Transverse colon (tissue), 4 donors: ENCODE data around the gene ACSS1. TPM values are rescaled to one million over a fixed set of nuclear protein-coding genes. Genes with fewer than 3 reads are reported as not detected.

ENCODE experiments used
- DNase-seq: peaks from one replicate; pipeline ENCODE4 v3.0.0-alpha.2; 2019
- H3K27ac ChIP-seq, 4 donors: fragments of 200-600 bp; sonication (generic); 2 replicates each; pipeline ENCODE4 v1.5.1; 2016 to 2018; ENCODE audit warnings: inconsistent platforms in 4 of 4
- H3K27me3 ChIP-seq: fragments of 200-600 bp; sonication (generic); 2 replicates; pipeline ENCODE4 v1.5.1; 2017; ENCODE audit warnings: inconsistent platforms
- H3K36me3 ChIP-seq, 4 donors: fragments of 200-600 bp; sonication (generic); 2 replicates each; pipeline ENCODE4 v1.5.1; 2017 to 2019; ENCODE audit warnings: inconsistent platforms in 4 of 4
- H3K4me1 ChIP-seq, 4 donors: fragments of 200-600 bp; sonication (generic); 2 replicates each; pipeline ENCODE4 v1.5.1; 2017 to 2020; ENCODE audit warnings: inconsistent platforms in 4 of 4
- H3K4me3 ChIP-seq, 4 donors: fragments of 200-600 bp; sonication (generic); 1 replicate in 1 of 4; 2 replicates in 3 of 4; pipeline versions ENCODE4 v1.5.1 to v1.6.1; 2017 to 2019; ENCODE audit warnings: inconsistent platforms in 4 of 4
- H3K9me3 ChIP-seq, 2 donors: fragments of 200-600 bp; sonication (generic); 2 replicates each; pipeline ENCODE4 v1.5.1; 2017 to 2019; ENCODE audit warnings: inconsistent platforms in 2 of 2
- EP300 ChIP-seq: sonication (generic); formaldehyde crosslinking; IDR thresholded peaks from one replicate; pipeline ENCODE4 v1.6.1; 2017; ENCODE audit warnings: antibody characterized with exemption, low read depth
- POLR2A ChIP-seq: fragments of 450-650 bp; IDR thresholded peaks from one replicate; pipeline ENCODE4 v1.6.1; 2016; ENCODE audit warnings: antibody characterized with exemption, mild to moderate bottlenecking, moderate library complexity
- POLR2AphosphoS5 ChIP-seq, 3 donors: sonication (generic); formaldehyde crosslinking; IDR thresholded peaks; one replicate each; pipeline ENCODE4 v1.6.1; 2016; ENCODE audit warnings: antibody characterized with exemption in 3 of 3
- WGBS, 2 donors: methylation state at CpG; one replicate each; pipeline ENCODE4 v1.1.5; 2018; ENCODE audit warnings: low coverage in 1 of 2; 5-methylcytosine and 5-hydroxymethylcytosine counted together
- in situ Hi-C, 4 donors: fragments of 200-750 bp; cut with MboI; loops; one replicate each; pipeline versions ENCODE4 v1.15.0 to v1.15.1; 2017; ENCODE audit warnings: low sequenced_read_pairs in 3 of 4, low pct_ligation_motif_present in 1 of 4, low pct_unique_long_range_greater_than_20kb in 1 of 4
- intact Hi-C: fragments of 100-400 bp; cut with DNase I; formaldehyde crosslinking; loops from one replicate; pipeline ENCODE4 v1.15.1; 2023; ENCODE audit warnings: low total_unique reads
- total RNA-seq, 4 donors: library from RNA; depleted of rRNA; stranded (reverse); fragments of >200 nt; gene quantifications; one replicate each; pipeline ENCODE4 v1.1.0, GENCODE V29; 2016
- TF ChIP-seq, protein P1 (sequence below), 5 experiments: fragments of 200-600 bp in 3 of 5; fragments of 450-650 bp in 2 of 5; sonication (generic) in 3 of 5; IDR thresholded peaks; 1 replicate in 2 of 5; 2 replicates in 3 of 5; pipeline ENCODE4 v1.5.1; 2016 to 2017; ENCODE audit warnings: antibody characterized with exemption in 5 of 5, inconsistent platforms in 3 of 5, mild to moderate bottlenecking in 2 of 5, moderate library complexity in 1 of 5

Gene ACSS1
- total RNA-seq, 4 donors from 2014 or later, result 30.3 to 64.7 (median 51.6) TPM

DNA sequence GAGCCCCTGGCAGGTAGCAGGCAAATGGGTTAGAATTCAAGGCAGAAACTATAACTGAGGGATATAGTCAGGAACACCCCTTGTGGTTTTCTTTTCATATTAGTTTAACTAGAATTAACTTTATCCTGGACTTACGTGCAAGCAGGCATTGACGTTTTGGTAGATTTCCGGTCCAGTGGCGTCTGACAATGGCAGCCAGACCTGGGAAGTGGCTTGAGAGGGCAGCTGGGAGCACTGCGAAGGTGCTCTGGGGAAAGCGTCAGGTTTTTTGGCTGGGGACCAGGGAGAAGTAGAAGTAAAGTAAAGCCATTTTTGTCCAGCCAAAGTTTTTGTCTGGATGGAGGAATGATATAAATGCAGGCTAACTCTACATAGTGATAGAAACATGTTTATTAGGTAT lies 8.4 kb upstream of the ACSS1 start:
- Histone ChIP-seq H3K9me3 (no peaks in the 10 kb centered on the region), H3K36me3 (no peaks in the 10 kb centered on the region), H3K27me3 (peaks cover 23% of the 10 kb centered on the region), H3K27ac (no peak overlapping the region), H3K4me3 (no peak overlapping the region), H3K4me1 (peaks cover 0 to 8% (median 3%) of the 10 kb centered on the region in 4 donors)
- TF ChIP-seq POLR2A, result no peak
- no peak for TF ChIP-seq EP300
- TF ChIP-seq POLR2AphosphoS5 (IDR thresholded peaks at IDR 0.05), result no peak
- TF ChIP-seq, protein P1, sequence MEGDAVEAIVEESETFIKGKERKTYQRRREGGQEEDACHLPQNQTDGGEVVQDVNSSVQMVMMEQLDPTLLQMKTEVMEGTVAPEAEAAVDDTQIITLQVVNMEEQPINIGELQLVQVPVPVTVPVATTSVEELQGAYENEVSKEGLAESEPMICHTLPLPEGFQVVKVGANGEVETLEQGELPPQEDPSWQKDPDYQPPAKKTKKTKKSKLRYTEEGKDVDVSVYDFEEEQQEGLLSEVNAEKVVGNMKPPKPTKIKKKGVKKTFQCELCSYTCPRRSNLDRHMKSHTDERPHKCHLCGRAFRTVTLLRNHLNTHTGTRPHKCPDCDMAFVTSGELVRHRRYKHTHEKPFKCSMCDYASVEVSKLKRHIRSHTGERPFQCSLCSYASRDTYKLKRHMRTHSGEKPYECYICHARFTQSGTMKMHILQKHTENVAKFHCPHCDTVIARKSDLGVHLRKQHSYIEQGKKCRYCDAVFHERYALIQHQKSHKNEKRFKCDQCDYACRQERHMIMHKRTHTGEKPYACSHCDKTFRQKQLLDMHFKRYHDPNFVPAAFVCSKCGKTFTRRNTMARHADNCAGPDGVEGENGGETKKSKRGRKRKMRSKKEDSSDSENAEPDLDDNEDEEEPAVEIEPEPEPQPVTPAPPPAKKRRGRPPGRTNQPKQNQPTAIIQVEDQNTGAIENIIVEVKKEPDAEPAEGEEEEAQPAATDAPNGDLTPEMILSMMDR (IDR thresholded peaks at IDR 0.05), result no peak
- 20 to 25% methylated on average over 5 to 6 of the region's 6 CpGs for WGBS, 2 donors
- intact Hi-C loops (no loop called here), in situ Hi-C loops (loop anchor here (5.0 to 25.0 kb wide), 4 partner anchors 69 to 321 kb away; partner anchors contain the start of genes APMAP (in 2 of the 4) and ABHD12 (in 1 of the 4))
- peak; percentile 7 for DNase-seq

DNA sequence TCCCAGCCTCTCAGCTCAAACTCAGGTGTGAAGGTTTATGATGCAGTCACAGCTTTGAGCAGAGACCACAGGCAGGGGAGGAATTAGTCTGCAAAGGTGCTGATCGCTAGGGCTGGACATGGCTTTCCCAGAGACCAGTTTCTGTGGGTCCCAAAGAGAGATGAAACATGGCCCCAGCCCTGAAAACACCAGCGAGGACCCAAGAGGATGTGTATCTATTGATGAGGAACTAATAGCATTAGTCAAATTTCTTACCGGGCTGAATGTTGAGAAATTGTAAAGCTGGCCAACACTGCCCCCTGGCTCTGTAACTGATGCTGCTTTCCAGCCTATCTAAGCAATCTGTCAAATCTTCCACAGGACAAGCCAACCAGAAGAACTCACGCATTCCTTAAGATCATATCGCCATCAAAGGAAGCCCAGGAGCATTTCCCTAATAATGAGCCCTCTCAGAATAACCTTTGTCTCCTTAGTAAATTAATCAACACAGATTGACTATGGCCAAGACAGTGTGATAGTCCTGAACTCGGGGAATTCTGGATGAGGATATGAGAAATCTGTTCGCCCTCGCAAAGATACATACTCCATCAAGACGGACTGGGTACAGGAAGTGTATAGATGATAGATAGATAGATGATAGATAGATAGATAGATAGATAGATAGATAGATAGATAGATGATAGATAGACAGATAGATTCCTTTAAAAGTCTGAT lies 7.8 kb upstream of the ACSS1 start:
- intact Hi-C loops, result loop anchor here (2.0 kb wide), 1 partner anchor 71 kb away; no protein-coding TSS in a partner anchor
- in situ Hi-C loops, result loop anchor here (5.0 to 25.0 kb wide), 4 partner anchors 68 to 322 kb away; partner anchors contain the start of genes APMAP (in 2 of the 4) and ABHD12 (in 1 of the 4)
- no peak overlapping the region for H3K27ac ChIP-seq

DNA sequence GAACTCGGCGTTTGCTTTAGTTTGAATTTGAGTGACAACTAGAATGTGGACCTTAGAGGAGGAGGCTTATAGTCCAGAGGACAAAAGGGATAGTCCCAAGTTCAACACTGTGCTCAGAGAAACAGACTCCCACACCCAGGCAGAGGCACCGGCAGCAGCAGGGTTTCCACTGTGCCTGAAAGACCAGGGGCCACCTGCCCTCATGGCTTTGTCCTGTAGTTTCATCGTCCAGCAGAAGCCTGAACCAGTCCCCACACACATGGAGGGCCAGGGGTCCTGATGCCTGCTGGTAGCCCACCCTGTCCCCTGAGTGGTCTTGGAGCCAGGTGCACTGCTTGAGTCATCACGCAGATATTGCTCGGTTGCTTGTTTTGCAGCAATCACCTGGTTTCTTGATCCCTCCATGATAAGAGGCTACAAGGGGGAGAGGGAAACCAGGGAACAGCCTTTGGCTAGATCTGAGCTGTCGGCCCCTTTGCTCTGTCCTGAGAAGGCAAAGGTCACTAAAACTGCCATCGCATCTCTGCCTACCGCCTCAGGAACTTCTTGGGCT lies 7.2 kb upstream of the ACSS1 start:
- WGBS, 2 donors, result 47 to 57% methylated on average over 1 to 8 of the region's 9 CpGs
- in situ Hi-C loops, result loop anchor here (5.0 to 25.0 kb wide), 4 partner anchors 68 to 322 kb away; partner anchors contain the start of genes APMAP (in 2 of the 4) and ABHD12 (in 1 of the 4)
- no peaks in the 10 kb centered on the region for H3K36me3 ChIP-seq

More for the DNA sequence above, 7.8 kb upstream of the ACSS1 start:
- WGBS, 2 donors, result 17 to 23% methylated on average over 8 to 9 of the region's 9 CpGs
- Histone ChIP-seq H3K9me3 (no peaks in the 10 kb centered on the region), H3K4me1 (peaks cover 0 to 8% (median 3%) of the 10 kb centered on the region in 4 donors), H3K27me3 (peaks cover 17% of the 10 kb centered on the region), H3K36me3 (no peaks in the 10 kb centered on the region), H3K4me3 (no peak overlapping the region)
- TF ChIP-seq POLR2A, result no peak
- TF ChIP-seq, protein P1 (IDR thresholded peaks at IDR 0.05), result peak; percentile 74 to 89 (median 77)
- TF ChIP-seq EP300, result no peak
- TF ChIP-seq POLR2AphosphoS5 (IDR thresholded peaks at IDR 0.05), result no peak
- DNase-seq, result peak; percentile 72

More for the DNA sequence above, 7.2 kb upstream of the ACSS1 start:
- Histone ChIP-seq H3K9me3 (no peaks in the 10 kb centered on the region), H3K4me3 (no peak overlapping the region), H3K27ac (no peak overlapping the region), H3K27me3 (peaks cover 13% of the 10 kb centered on the region), H3K4me1 (peaks cover 0 to 8% (median 3%) of the 10 kb centered on the region in 4 donors)
- TF ChIP-seq POLR2AphosphoS5 (IDR thresholded peaks at IDR 0.05) (no peak), POLR2A (no peak), EP300 (no peak)
- TF ChIP-seq, protein P1 (IDR thresholded peaks at IDR 0.05), result no peak
- intact Hi-C loops, result loop anchor here (2.0 kb wide), 1 partner anchor 70 kb away; no protein-coding TSS in a partner anchor
- peak; percentile 9 for DNase-seq
